ENCODE results near the gene MTARC2.
A peak's percentile ranks its signal among the peaks of the same experiment; 100 is the strongest.
"Not testable (repeated sequence)": the region's sequence is repeated elsewhere in the genome, so short reads cannot be mapped to it uniquely, and the experiment has no call there.

Gene MTARC2

GRCh38 chr1:220708244-220708643, 39.9 kb upstream of the MTARC2 start:
- DNase-seq (ENCODE audit: insufficient read length, low spot score) (no peak), FAIRE-seq (no peak)
- TF ChIP-seq POLR2AphosphoS5 (IDR thresholded peaks at IDR 0.05; ENCODE audit: low read depth, low read length) = no peak
- TF ChIP-seq POLR2A (IDR thresholded peaks at IDR 0.05; ENCODE audit: low read depth, low read length) = no peak
- TF ChIP-seq POU2F2 (IDR thresholded peaks at IDR 0.05; ENCODE audit: low read depth, low read length) = no peak
- no peak for TF ChIP-seq TAF1 (IDR thresholded peaks at IDR 0.05; ENCODE audit: low read depth, low read length)
- TF ChIP-seq SPI1 (IDR thresholded peaks at IDR 0.05; ENCODE audit: low read depth, low read length) = no peak
- TF ChIP-seq PAX5 (IDR thresholded peaks at IDR 0.05; ENCODE audit: insufficient read depth, low read length, severe bottlenecking) = no peak

GRCh38 chr1:220708936-220709801, 39.0 kb upstream of the MTARC2 start:
- TF ChIP-seq POLR2AphosphoS5 (IDR thresholded peaks at IDR 0.05; ENCODE audit: low read depth, low read length) (no peak), PAX5 (IDR thresholded peaks at IDR 0.05; ENCODE audit: insufficient read depth, low read length, severe bottlenecking) (no peak), POLR2A (IDR thresholded peaks at IDR 0.05; ENCODE audit: low read depth, low read length) (no peak), TAF1 (IDR thresholded peaks at IDR 0.05; ENCODE audit: low read depth, low read length) (no peak), POU2F2 (IDR thresholded peaks at IDR 0.05; ENCODE audit: low read depth, low read length) (no peak), SPI1 (IDR thresholded peaks at IDR 0.05; ENCODE audit: low read depth, low read length) (no peak)
- no peak for FAIRE-seq
- DNase-seq (ENCODE audit: insufficient read length, low spot score) = no peak

- no peak for DNase-seq (ENCODE audit: insufficient read length, low spot score)
- TF ChIP-seq TAF1 (IDR thresholded peaks at IDR 0.05; ENCODE audit: low read depth, low read length) = no peak
- TF ChIP-seq POLR2AphosphoS5 (IDR thresholded peaks at IDR 0.05; ENCODE audit: low read depth, low read length) = no peak
- TF ChIP-seq POLR2A (IDR thresholded peaks at IDR 0.05; ENCODE audit: low read depth, low read length) = no peak
- TF ChIP-seq POU2F2 (IDR thresholded peaks at IDR 0.05; ENCODE audit: low read depth, low read length) = no peak
- TF ChIP-seq SPI1 (IDR thresholded peaks at IDR 0.05; ENCODE audit: low read depth, low read length) = no peak
- no peak for TF ChIP-seq PAX5 (IDR thresholded peaks at IDR 0.05; ENCODE audit: insufficient read depth, low read length, severe bottlenecking)
- no peak for FAIRE-seq
Observed at GRCh38 chr1:220710333-220710732, 37.8 kb upstream of the MTARC2 start.

GRCh38 chr1:220711056-220711809, 36.9 kb upstream of the MTARC2 start:
- no peak for DNase-seq (ENCODE audit: insufficient read length, low spot score)
- FAIRE-seq = no peak
- TF ChIP-seq PAX5 (IDR thresholded peaks at IDR 0.05; ENCODE audit: insufficient read depth, low read length, severe bottlenecking) (no peak), SPI1 (IDR thresholded peaks at IDR 0.05; ENCODE audit: low read depth, low read length) (peak; percentile 88)

- not testable (repeated sequence) for FAIRE-seq; DNase-seq (ENCODE audit: insufficient read length, low spot score)
Observed at GRCh38 chr1:220715986-220716385, 32.1 kb upstream of the MTARC2 start.

GRCh38 chr1:220717800-220718640, 30.1 kb upstream of the MTARC2 start:
- DNase-seq (ENCODE audit: insufficient read length, low spot score) (no peak), FAIRE-seq (no peak)
- TF ChIP-seq POU2F2 (IDR thresholded peaks at IDR 0.05; ENCODE audit: low read depth, low read length) (no peak), TAF1 (IDR thresholded peaks at IDR 0.05; ENCODE audit: low read depth, low read length) (no peak), PAX5 (IDR thresholded peaks at IDR 0.05; ENCODE audit: insufficient read depth, low read length, severe bottlenecking) (no peak), POLR2A (IDR thresholded peaks at IDR 0.05; ENCODE audit: low read depth, low read length) (no peak), SPI1 (IDR thresholded peaks at IDR 0.05; ENCODE audit: low read depth, low read length) (no peak)

GRCh38 chr1:220721266-220721665, 26.9 kb upstream of the MTARC2 start:
- not testable (repeated sequence) for FAIRE-seq; DNase-seq (ENCODE audit: insufficient read length, low spot score)

GRCh38 chr1:220726634-220727033, 21.5 kb upstream of the MTARC2 start:
- FAIRE-seq = no peak
- TF ChIP-seq SPI1 (IDR thresholded peaks at IDR 0.05; ENCODE audit: low read depth, low read length) (no peak), POLR2A (IDR thresholded peaks at IDR 0.05; ENCODE audit: low read depth, low read length) (no peak), POU2F2 (IDR thresholded peaks at IDR 0.05; ENCODE audit: low read depth, low read length) (no peak), TAF1 (IDR thresholded peaks at IDR 0.05; ENCODE audit: low read depth, low read length) (no peak), POLR2AphosphoS5 (IDR thresholded peaks at IDR 0.05; ENCODE audit: low read depth, low read length) (no peak), PAX5 (IDR thresholded peaks at IDR 0.05; ENCODE audit: insufficient read depth, low read length, severe bottlenecking) (no peak)
- no peak for DNase-seq (ENCODE audit: insufficient read length, low spot score)

GRCh38 chr1:220727519-220727918, 20.6 kb upstream of the MTARC2 start:
- no peak for FAIRE-seq
- TF ChIP-seq TAF1 (IDR thresholded peaks at IDR 0.05; ENCODE audit: low read depth, low read length) = no peak
- no peak for TF ChIP-seq POLR2A (IDR thresholded peaks at IDR 0.05; ENCODE audit: low read depth, low read length)
- no peak for TF ChIP-seq POLR2AphosphoS5 (IDR thresholded peaks at IDR 0.05; ENCODE audit: low read depth, low read length)
- TF ChIP-seq SPI1 (IDR thresholded peaks at IDR 0.05; ENCODE audit: low read depth, low read length) = no peak
- no peak for TF ChIP-seq POU2F2 (IDR thresholded peaks at IDR 0.05; ENCODE audit: low read depth, low read length)
- DNase-seq (ENCODE audit: insufficient read length, low spot score) = no peak
